DND-41 (cell line): Measurements from ENCODE around the gene LCORL.

Experiments used
- CTCF ChIP-seq: IDR thresholded peaks from 2 replicates; pipeline ENCODE4 v1.5.1; 2012; ENCODE audit warnings: borderline replicate concordance, low read length, moderate library complexity, mild to moderate bottlenecking; ENCODE audit not compliant: poor library complexity, severe bottlenecking; ENCODE audit errors: extremely low read depth
- EZH2 ChIP-seq: IDR thresholded peaks from 3 replicates; pipeline ENCODE4 v1.6.1; 2012; ENCODE audit warnings: borderline replicate concordance, low read depth, mild to moderate bottlenecking, moderate library complexity, low read length, inconsistent platforms; ENCODE audit not compliant: severe bottlenecking

- TF ChIP-seq CTCF: no peak
- no peak for TF ChIP-seq EZH2
Measured at GRCh38 chr4:17877661-17878060, 143.9 kb downstream of the LCORL start.
